DMS114 treated with DMSO at 0.1 percent for 48 hours (cell line): ENCODE measurements around the gene FBXW7.
A peak's percentile ranks its signal among the peaks of the same experiment; 100 is the strongest.

Experiments used
- DNase-seq: peaks from one replicate; lab custom pipeline; 2025; ENCODE audit not compliant: unreplicated experiment; lab: John Stamatoyannopoulos, UW

The FBXW7 gene

GRCh38 chr4:152380185-152380584, 155.7 kb downstream of the FBXW7 start:
- DNase-seq: no peak

- DNase-seq: no peak
Observed at GRCh38 chr4:152374606-152375285, 161.1 kb downstream of the FBXW7 start.

GRCh38 chr4:152374153-152374552, 161.7 kb downstream of the FBXW7 start:
- no peak for DNase-seq

- DNase-seq: no peak
Observed at GRCh38 chr4:152372444-152372843, 163.4 kb downstream of the FBXW7 start.

- DNase-seq: no peak
Observed at GRCh38 chr4:152369902-152370295, 166.0 kb downstream of the FBXW7 start.

GRCh38 chr4:152369203-152369901, 166.5 kb downstream of the FBXW7 start:
- DNase-seq: no peak

GRCh38 chr4:152368001-152368400, 167.9 kb downstream of the FBXW7 start:
- no peak for DNase-seq

- no peak for DNase-seq
Observed at GRCh38 chr4:152364883-152365282, 171.0 kb downstream of the FBXW7 start.

GRCh38 chr4:152364383-152364782, 171.5 kb downstream of the FBXW7 start:
- DNase-seq: no peak

GRCh38 chr4:152363904-152364303, 172.0 kb downstream of the FBXW7 start:
- DNase-seq: no peak

GRCh38 chr4:152363086-152363485, 172.8 kb downstream of the FBXW7 start:
- DNase-seq: no peak

GRCh38 chr4:152360045-152360410, 175.9 kb downstream of the FBXW7 start:
- no peak for DNase-seq

GRCh38 chr4:152359208-152360044, 176.5 kb downstream of the FBXW7 start:
- DNase-seq: no peak

- DNase-seq: no peak
Observed at GRCh38 chr4:152357206-152357605, 178.7 kb downstream of the FBXW7 start.

GRCh38 chr4:152356428-152357034, 179.4 kb downstream of the FBXW7 start:
- no peak for DNase-seq

GRCh38 chr4:152352622-152353116, 183.2 kb downstream of the FBXW7 start:
- peak; percentile 21 for DNase-seq

GRCh38 chr4:152352215-152352614, 183.7 kb downstream of the FBXW7 start:
- no peak for DNase-seq

- no peak for DNase-seq
Observed at GRCh38 chr4:152351080-152351479, 184.8 kb downstream of the FBXW7 start.

- no peak for DNase-seq
Observed at GRCh38 chr4:152348670-152349069, 187.2 kb downstream of the FBXW7 start.

- DNase-seq: no peak
Observed at GRCh38 chr4:152346979-152347378, 188.9 kb downstream of the FBXW7 start.

- DNase-seq: no peak
Observed at GRCh38 chr4:152346526-152346925, 189.4 kb downstream of the FBXW7 start.
